Measurements from ENCODE around the gene SLC36A1. TPM values are rescaled to one million over a fixed set of nuclear protein-coding genes. Genes with fewer than 3 reads are reported as not detected.

The SLC36A1 gene
- total RNA-seq, 1 donor from 2014 or later = 19.9 TPM

DNA sequence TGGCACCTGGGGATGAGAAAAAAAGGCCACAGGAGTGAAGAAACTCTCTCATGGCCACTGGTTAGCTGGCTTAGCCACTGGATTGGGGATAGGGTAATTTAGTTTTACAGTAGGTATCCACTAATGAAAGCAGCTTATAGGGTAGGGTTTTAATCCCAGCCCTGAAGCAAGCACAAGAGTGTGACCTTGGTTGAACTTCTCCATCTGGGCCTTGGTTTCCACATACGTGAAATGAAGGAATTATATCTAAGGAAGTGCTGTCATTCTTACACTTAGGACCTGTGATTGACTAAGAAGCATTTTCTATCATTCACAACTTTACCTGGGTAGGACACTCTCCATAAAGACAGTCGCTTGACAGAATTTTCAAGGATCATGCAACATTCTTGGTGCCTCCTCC lies 94.2 kb downstream of the SLC36A1 start:
- H3K4me3 ChIP-seq = no peak overlapping the region
- no peaks in the 10 kb centered on the region for H3K9me3 ChIP-seq
- no peaks in the 10 kb centered on the region for H3K4me1 ChIP-seq
- DNase-seq (ENCODE audit: low spot score in 2 of 2) = no peak
- no peaks in the 10 kb centered on the region for H3K27me3 ChIP-seq
- no peaks in the 10 kb centered on the region for H3K36me3 ChIP-seq
- H3K27ac ChIP-seq = no peak overlapping the region
- intact Hi-C loops (cut with DNase I) = no loop called here
- TF ChIP-seq, protein P1, sequence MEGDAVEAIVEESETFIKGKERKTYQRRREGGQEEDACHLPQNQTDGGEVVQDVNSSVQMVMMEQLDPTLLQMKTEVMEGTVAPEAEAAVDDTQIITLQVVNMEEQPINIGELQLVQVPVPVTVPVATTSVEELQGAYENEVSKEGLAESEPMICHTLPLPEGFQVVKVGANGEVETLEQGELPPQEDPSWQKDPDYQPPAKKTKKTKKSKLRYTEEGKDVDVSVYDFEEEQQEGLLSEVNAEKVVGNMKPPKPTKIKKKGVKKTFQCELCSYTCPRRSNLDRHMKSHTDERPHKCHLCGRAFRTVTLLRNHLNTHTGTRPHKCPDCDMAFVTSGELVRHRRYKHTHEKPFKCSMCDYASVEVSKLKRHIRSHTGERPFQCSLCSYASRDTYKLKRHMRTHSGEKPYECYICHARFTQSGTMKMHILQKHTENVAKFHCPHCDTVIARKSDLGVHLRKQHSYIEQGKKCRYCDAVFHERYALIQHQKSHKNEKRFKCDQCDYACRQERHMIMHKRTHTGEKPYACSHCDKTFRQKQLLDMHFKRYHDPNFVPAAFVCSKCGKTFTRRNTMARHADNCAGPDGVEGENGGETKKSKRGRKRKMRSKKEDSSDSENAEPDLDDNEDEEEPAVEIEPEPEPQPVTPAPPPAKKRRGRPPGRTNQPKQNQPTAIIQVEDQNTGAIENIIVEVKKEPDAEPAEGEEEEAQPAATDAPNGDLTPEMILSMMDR (IDR thresholded peaks at IDR 0.05) = no peak

Other genes starting within 250 kb of the SLC36A1 start
- 101 TPM for gene CCDC69, start 223.5 kb upstream of the SLC36A1 start, total RNA-seq
- gene GM2A, start 194.4 kb upstream of the SLC36A1 start, total RNA-seq = 15.0 TPM
- gene SLC36A3, start 143.8 kb upstream of the SLC36A1 start, total RNA-seq = not detected
- 0.75 TPM for gene SLC36A2, start 100.0 kb upstream of the SLC36A1 start, total RNA-seq
- not detected for gene FAT2, start 143.7 kb downstream of the SLC36A1 start, total RNA-seq
- gene SPARC, start 239.3 kb downstream of the SLC36A1 start, total RNA-seq = 935 TPM